GM21576 (cell line): ENCODE results near the gene FBH1.
A peak's percentile ranks its signal among the peaks of the same experiment; 100 is the strongest.
"Not testable (repeated sequence)": the region's sequence is repeated elsewhere in the genome, so short reads cannot be mapped to it uniquely, and the experiment has no call there.

Source experiments
- ATAC-seq: cut with Tn5 transposase; IDR thresholded peaks from one replicate; pipeline ENCODE4 v1.9.1; 2021; ENCODE audit warnings: mild to moderate bottlenecking, moderate library complexity; ENCODE audit not compliant: unreplicated experiment

The FBH1 gene

DNA sequence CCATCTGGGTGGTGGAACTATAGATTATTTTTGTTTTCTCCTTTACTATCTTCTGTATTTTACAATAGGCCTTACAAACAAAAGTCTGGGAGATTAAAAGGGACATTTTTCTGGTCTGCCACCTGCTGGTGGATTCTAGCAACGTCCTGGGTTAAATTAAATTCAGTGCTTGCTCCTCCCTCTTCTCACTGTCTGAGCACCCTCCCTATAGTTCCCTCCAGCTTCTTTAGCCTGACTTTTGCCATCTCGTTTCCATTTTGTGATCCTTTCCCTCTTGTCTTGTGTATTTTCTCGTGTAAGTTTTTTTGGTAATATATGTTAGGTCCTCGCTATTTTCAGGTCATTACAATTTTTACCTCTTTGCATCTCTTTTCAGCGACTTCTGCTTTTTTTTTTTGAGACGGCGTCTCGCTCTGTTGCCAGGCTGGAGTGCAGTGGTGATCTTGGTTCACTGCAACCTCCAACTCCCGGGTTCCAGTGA lies 16.5 kb upstream of the FBH1 start:
- peak; percentile 85 for ATAC-seq

DNA sequence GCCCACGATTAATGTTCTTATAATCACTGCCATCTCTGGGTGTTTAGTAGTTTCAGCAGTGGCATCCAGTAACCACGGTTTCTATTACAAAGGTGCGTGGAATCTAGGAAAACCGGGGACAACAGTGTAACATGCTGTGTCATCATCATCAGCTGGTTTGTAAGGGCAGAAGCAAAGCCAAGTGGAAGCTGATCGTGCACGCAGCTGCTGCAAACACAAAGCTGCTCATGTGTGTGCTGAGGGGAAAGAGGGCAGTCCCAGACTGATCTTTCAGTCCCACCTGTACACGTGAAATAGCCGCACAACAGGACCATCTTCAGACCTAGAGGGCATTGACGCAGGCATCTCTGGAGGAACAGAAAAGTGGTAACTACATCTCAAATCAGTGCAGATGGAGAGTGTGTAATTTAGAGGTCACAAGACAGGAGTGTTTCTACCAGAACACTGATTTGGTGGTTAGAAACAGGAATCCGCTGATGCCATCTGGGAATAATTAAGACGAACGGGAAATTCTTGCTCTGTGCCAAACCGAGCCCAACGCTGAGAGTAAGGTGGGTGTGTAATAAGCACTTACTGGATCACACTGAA lies 13.8 kb upstream of the FBH1 start:
- no peak for ATAC-seq

DNA sequence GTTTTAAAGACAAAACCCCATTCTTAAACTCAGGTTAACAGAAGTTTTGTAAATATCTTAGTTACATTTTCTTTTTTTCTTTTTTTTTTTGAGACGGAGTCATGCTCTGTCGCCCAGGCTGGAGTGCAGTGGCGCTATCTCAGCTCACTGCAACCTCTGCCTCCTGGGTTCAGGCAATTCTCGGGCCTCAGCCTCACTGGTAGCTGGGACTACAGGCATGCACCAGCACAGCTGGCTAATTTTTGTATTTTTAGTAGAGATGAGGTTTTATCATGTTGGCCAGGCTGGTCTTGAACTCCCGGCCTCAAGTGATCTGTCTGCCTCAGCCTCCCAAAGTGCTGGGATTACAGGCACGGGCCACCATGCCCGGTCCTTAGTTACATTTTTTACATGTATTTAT lies 13.0 kb upstream of the FBH1 start:
- not testable (repeated sequence) for ATAC-seq

DNA sequence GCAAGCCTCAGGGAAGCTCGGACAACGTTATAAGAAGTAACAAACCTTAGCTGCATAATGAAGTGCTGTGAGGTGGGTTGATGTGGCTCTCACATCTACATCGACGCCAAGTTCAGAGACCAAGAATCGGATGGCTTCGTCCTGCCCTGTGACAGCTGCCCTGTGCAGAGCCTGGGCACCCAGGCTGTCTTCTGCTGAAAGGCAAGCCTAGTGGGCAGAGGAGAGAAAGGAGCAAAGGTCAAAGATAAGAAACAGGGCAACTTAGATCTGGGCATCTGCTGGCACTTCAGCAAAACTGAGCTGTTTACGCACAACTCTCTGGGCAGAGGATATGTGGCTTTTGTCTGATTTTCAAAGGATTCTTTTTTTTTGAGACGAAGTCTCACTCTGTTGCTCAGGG lies 7.1 kb upstream of the FBH1 start:
- no peak for ATAC-seq

DNA sequence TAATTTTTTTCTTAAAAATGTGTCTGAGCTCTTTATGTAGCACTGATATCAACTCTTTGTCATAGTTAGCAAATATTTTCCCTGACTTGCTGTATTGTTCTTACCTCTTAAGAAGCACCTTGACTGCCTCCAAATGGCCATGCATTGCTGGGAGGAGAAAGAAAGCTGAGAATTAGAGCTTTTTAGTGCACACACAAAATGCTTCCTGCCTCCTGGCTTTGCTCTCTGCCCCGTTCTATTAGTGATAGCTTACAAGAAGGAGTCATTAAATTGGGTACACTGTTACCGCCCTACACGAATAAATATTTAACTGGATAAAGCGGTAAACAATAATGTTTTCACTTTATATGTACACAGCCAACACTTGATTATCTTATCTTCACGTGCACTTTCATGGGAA lies 4.4 kb upstream of the FBH1 start:
- no peak for ATAC-seq

DNA sequence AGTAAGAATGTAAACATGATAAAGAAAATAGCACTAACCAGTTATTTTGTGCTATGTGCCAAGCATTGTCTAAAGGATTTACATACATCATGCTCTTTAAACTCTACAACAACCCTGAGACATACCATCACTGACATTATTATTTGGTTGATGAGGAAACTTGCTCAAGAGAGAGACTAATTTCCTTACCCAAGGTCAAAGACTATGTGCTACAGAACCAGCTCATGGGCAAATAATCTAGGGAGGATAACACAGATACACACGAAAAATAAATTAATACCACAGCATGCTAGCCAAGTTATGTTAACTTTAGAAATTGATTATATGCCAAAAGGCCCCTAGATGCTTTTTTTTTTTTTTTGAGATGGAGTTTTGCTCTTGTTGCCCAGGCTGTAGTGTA lies 3.0 kb upstream of the FBH1 start:
- no peak for ATAC-seq

DNA sequence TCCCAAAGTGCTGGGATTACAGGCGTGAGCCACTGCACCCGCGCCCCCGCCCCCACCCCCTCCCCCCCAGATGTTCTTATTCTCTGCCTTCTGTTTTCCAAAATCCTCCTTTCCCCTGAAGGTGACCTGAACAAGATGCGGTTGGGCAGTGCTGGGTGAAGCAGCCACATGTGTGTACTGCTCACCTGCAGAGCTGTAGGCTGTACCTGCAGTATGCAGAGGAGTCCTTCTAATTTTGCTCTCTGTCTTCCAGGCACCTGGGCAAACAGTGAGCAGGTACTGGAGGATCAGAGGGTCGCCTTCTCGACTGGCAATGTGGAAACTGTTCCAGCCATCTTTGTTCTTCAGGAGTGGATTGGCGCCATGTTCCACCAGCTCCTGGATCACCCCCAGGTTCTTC lies 2.4 kb upstream of the FBH1 start:
- ATAC-seq = no peak

DNA sequence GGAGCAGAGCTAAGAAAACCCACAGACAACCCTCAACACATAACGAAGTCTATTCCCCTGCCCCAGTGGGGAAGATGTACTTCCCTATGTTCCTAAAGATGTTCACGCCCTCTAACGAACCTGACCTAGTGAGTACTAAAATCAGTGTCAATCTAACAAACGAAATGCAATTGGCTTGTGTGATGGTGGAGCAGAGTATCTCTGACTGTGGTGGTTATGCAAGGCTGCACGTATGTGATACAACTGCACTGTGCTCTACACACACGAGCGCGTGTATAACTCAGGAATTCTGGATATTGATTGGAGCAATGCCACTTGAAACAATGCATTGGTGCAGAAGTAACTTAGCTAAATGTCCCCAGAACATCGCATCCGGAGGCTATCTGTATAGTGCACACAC lies 1.7 kb upstream of the FBH1 start:
- no peak for ATAC-seq

DNA sequence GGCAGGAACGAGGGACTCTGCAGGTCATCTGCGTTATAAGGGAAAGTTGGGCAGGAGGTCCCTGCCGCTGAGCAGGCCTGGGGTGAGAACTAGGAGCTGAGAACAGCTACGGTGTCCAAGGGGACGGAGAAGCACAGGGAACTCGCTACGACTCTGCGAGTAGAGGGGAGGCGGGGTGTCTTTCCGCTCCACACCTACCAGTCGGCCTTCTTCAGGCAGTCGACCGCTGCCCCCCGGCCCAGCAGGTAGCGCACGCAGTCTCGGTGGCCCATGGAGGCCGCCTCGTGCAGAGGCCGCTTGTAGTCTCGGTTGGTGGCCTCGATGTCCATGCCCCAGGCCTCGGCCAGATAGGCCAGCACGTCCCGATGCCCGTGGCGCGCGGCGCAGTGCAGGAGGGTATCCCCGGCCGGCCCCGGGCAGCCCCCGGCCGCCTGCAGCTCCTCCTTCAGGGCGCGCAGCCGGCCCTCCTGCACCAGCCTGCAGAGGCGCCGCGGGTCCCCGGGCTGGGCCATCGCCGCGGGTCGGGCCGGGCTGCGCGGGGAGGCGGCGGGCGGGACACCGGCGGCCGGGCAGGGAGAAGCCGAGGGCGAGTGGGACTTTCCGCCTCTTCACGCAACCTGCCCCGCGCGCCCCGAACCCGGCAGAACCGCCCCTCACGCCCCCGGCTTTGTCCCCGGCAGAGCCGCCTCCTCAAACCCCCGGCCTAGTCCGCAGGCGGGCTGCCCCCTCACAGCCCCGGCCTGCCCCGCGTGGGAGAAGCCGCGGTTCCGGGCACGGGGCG lies 1.0 kb upstream of the FBH1 start:
- ATAC-seq = peak; percentile 21

DNA sequence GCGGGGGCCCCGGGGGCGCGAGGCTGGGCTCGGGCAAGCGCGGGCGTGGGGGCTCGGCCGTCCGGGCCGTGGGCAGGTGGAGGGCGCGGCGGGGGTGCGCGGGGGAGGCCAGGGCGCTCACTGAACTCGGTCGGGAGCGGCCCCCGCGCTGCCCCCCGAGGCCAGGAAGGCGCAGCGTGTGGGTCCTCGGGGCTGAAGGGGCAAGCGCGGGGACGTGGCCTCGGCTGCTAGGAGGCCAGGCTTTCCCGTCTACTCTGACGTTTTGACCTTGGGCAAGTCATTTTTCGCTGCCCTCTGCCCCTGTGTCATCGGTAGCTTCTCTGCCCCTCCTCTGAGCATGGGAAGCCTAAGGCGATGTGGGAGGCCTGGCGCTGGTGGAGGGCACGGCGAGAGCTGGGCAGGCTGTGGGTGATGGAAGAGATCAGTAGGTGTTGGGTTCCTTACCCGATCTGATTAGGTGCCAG lies 441 bp downstream of the FBH1 start:
- no peak for ATAC-seq

DNA sequence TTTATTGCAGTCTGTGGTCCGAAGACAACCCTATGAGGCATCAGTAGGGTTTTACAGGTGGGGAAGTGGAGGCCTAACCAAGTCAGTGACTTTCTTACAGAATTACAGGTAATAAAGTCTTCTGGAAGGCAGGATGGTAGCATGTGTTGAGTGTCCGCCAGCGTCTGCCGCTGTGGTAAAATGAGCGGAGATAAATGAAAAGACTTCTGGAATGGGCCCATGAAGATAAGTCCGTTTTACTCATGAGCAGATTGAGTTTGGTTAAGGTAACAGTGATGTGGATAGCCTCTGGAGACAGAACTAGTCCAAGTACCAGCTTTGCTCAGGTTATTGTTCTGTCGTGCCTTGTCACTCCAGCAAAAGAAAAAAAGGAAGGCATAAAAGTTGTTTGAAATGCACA lies 966 bp downstream of the FBH1 start:
- no peak for ATAC-seq

DNA sequence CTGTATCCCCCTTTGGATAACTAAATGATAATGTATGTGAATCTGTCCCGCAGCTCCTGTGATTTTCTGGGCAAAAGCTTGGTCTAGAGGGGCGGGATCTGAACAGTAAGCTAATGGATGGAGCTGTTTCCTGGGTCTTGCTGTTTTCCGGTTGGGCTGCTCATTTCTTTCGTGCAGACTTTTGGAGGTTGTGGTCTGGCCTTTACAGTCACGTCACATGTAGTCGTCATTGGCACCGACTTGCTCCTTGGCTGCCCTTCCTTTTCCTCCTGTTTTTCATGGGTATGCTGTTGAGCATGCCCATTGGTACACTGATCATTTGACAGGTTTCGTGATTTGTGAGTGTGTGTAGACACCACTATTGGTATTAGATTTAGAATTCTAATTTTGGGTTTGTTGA lies 2.0 kb downstream of the FBH1 start:
- no peak for ATAC-seq

DNA sequence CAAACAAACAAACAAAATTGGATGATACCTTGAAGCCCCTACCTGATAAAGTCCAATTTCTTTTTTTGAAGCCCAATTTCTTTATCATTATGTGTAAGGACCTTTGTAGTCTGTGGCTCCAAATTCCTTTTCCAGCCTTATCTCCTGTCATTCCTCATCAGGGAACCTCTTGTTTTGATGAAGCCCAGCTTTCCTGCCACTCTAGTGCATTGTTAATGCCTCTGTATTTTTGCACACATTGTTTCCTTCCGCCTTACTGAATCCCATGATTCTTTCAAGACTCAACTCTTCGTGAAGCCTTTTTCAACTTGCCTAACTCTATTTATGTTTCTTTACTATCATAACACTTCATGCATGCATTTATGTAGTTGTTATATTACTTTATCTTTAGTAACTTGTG lies 3.3 kb downstream of the FBH1 start:
- no peak for ATAC-seq

DNA sequence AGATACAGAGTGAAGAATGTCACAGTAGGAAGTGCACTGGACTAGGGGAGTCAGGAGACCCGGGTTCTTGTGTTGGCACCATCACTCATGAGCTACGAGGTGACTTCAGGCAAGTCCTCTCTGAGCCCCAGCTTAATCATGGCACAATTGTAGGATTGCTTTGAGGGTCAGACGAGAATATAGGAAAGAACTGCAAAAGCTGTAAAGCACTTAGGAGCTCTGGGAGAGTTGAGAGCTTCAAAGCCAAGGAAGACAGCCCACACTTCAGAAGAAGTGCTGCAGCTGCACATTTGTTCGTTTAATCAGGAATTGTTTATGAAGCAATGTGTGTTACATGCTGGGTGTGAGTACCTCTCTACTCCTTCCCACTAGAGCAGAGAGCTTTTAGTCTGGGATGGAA lies 4.4 kb downstream of the FBH1 start:
- ATAC-seq = no peak

DNA sequence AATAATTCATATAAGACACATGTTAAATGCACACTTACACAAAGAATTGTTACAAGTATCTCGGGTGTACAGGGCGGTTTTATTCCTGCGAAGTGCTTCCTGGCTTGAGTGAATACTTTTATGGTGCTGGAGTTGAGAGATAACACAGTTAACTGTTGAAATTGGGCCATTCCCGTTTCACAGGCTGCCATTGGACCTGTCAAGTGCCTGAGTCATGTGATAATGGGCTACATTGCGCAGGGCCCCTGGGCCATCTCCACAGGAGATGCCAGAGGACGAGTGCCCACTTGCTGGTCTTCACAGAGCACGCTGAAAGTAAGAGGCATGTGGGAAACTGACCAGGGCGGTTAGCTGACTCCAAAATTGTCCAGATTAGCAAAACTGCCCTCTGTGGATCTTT lies 4.8 kb downstream of the FBH1 start:
- ATAC-seq = no peak

DNA sequence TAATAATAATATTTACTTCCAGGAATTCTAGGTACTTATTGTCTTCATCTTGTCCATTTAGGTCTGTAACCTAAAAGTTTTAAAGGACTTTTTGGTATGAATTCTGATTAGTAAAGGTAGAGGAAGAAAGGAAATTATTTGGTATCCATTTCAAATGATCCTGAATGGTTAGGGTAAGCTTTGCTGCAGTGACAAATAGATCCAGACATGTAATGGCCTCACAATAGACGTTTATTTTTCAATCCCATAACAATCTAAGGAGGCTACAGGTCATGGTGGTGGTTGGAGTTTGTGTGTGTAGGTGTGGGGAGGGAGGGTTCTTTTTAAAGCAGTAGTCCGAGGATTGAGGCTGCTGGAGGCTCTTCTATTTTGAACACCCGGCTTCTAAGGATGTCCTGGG lies 5.3 kb downstream of the FBH1 start:
- ATAC-seq = no peak

DNA sequence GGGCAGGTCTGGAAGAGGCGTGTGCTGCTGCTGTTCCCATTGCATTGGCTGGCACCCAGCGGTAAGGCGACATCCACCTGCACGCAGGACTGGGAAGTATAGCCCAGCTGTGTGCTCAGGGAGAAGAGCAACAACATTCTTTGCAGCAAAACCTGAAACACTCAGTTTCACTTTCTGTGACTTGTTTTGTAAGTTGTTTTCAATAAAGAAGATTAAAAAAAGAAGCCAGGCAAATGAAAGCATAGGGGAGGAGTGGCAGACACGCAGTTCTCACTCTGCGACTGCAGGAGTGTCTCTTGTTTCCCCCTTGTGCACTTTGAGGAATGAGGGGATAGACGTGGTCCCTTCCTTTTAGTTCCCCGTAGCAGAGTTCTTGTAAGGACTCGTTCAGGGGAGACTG lies 5.8 kb downstream of the FBH1 start:
- peak; percentile 68 for ATAC-seq

DNA sequence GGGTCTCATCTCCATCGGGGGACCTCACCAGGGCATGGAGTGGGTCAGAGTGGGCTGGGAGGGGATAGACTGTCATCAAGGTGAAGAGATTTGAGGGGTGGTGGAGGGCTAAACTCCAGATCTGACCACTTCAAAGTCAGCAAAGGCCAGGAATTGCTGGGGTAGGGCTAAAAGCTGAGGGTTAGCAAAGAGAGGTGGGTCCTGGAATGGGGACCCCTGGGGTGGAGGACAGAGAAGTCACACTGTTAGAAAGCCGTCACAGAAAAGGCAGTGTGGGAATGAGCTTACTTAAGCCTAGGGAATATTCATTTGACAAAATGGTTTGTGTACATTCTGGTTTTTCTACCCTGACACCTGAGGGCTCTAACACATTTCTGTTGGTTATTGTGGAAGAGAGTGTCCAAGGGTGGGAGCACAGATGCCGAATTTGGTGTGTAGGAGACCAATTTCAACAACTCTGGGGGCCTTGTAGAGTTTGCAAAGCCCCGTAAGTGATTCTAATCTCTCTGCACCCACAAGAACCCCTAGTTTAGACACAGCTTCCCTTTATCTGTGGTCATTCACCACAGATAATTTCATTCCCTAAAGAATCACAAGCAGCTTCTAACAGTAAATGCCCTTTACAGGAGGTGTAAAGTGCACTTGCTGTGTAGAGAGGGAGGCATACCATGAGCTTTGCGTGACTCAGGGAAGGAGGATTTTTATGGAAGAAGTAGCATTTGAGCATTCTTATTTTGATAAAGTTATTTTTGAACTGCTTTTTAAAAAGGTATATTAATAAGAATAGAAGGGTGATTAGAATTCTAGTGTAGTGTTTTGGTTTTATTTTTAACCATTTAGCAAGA lies 6.4 kb downstream of the FBH1 start:
- ATAC-seq = no peak

DNA sequence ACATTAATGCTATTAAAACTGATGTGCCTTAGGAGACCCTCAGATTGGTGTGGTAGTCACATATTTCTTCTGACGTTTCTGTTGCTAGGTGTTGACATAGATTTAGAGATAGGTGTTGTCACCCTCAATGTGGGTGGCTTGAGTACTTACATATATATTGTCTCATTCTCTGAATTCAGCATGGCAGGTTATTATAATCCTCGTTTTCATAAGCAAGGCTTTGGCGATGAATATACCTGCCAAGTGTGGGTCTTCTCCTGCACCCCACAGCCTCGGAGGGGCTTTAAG lies 7.0 kb downstream of the FBH1 start:
- no peak for ATAC-seq

DNA sequence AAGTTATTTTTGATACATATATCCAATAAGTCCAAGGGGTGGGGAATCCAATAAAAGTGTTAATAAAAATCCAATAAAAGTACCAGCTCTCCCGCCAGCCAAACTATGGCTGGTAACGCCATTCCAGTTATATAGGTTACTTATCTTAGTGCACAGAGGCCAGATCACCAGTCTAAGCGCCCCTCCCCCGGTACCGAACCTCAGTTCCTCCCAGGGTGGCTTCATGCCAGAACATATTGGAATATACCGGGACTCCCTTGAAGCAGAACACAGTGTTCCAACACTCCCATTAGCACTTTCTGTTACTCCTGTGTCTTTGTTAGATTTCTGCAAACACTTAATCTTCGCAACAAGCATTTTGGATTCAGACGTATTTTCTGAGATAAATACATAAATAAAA lies 7.5 kb downstream of the FBH1 start:
- ATAC-seq = no peak

DNA sequence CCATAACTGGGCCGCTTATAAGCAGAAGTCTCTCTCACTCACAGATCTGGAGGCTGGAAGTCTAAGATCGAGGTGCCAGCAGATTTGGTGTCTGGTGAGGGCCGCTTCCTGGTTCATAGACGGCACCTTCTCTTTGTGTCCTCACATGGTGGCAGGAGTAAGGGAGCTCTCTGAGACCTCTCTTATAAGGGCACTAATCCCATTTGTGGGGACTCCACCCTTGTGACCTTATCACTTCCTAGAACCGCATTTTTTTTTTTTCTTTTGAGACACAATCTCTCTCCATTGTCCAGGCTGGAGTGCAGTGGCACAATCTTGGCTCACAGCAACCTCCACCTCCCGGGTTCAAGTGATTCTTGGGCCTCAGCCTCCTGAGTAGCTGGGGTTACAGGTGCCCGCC lies 8.1 kb downstream of the FBH1 start:
- ATAC-seq = no peak

DNA sequence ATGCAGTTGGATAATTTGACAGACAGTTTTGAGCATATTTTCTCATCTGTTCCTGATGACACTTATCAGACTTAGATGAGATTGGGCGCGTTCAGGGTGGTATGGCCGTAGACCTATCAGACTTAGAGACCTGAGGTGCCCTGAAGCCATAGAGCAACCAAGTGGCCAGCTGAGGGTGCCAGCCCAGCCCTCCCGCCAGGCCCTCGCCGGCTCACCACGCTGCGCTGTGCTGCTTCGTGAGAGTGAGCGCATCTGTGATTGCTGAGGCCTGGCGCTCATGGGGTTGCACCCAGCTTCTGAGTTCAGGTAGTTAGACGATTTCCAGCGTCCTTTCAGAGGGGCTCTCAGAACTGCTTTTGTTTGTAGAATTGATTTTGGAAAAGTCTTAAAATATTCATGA lies 10.2 kb downstream of the FBH1 start:
- ATAC-seq = no peak
